ENCODE measurements around the gene TNS1. TPM values are rescaled to one million over a fixed set of nuclear protein-coding genes. Genes with fewer than 3 reads are reported as not detected.

TNS1 gene
- total and polyA plus RNA-seq, 9 of the 15 experiments (the other 6 are each of a cell fraction or from before 2014, with no cell fraction given): 0.13 to 2.7 (median 0.77) TPM

GRCh38 chr2:217789003-217789735 is 213.6 kb downstream of the TNS1 start (continued):
- no peak for TF ChIP-seq IRF9 (tag; IDR thresholded peaks at IDR 0.05)

GRCh38 chr2:217788669-217789002 is 214.2 kb downstream of the TNS1 start:
- in situ Hi-C loops (cut with MboI): loop anchor here (5.0 kb wide), 1 partner anchor 199 kb away; no protein-coding TSS in a partner anchor
- FAIRE-seq: no peak
- CTCF ChIA-PET (ENCODE audit: low intra/inter-chr PET ratio): interaction anchor here (0.8 to 2.0 kb wide), 4 partner anchors 98 to 246 kb away, joined by 3 to 13 read pairs (median 8); no protein-coding TSS in a partner anchor

More at GRCh38 chr2:217788669-217789002, 214.2 kb downstream of the TNS1 start:
- Histone ChIP-seq H3K4me3 (no peak overlapping the region), H3K36me3 (ENCODE audit: control insufficient read depth, insufficient read depth, low read length) (no peaks in the 10 kb centered on the region), H3K9ac (ENCODE audit: insufficient read depth in 1 of 2, low read depth in 2 of 2, low read length in 2 of 2) (no peak overlapping the region), H3K27me3 (ENCODE audit: control insufficient read depth in 2 of 2, insufficient read depth in 2 of 2, low read length in 2 of 2) (no peaks in the 10 kb centered on the region), H3K9me3 (replicated peaks; ENCODE audit: control insufficient read depth, insufficient read depth, low read depth, low read length) (no peaks in the 10 kb centered on the region), H3K79me2 (ENCODE audit: control insufficient read depth, insufficient read depth, low read length) (no peaks in the 10 kb centered on the region), H3K9me1 (ENCODE audit: control insufficient read depth, insufficient read depth, low read length) (no peaks in the 10 kb centered on the region), H3K27ac (ENCODE audit: extremely low read depth, low read depth, low read length) (no peak overlapping the region), H3K4me1 (replicated peaks in 1 of 2; ENCODE audit: control insufficient read depth in 2 of 2, insufficient read depth in 2 of 2, low read length in 2 of 2) (peaks cover 0 to 5% of the 10 kb centered on the region in 2 experiments; a peak in 3 of 5 replicates), H3K4me2 (ENCODE audit: insufficient read depth, low read length) (no peak overlapping the region), H4K20me1 (replicated peaks; ENCODE audit: control insufficient read depth, insufficient read depth, low read length) (no peaks in the 10 kb centered on the region; the same call in 1 of the 2 replicates), H2AFZ (ENCODE audit: low read depth, low read length) (no peak overlapping the region)
- intact Hi-C loops (cut with micrococcal nuclease): loop anchor here (1.0 to 10.0 kb wide), 2 partner anchors 98 to 276 kb away; partner anchors contain the start of gene RUFY4
- ATAC-seq (no peak), DNase-seq (ENCODE audit: extremely low read depth in 1 of 4, low spot score in 3 of 4) (no peak)
- POLR2A ChIA-PET: no interaction called here
- WGBS (ENCODE audit: insufficient coverage, low coverage, missing lambda C conversion rate): 0% methylated on average over 6 of the region's 7 CpGs
- TF ChIP-seq ZNF431 (CRISPR knock-in tag; IDR thresholded peaks at IDR 0.05) (no peak), HES1 (IDR thresholded peaks at IDR 0.05; ENCODE audit: low read depth) (no peak), MLLT1 (IDR thresholded peaks at IDR 0.05) (no peak), MTA3 (IDR thresholded peaks at IDR 0.05; ENCODE audit: borderline replicate concordance) (no peak), NCOA1 (IDR thresholded peaks at IDR 0.05; ENCODE audit: low read depth) (no peak)
- no TSS peak for BruUV-seq (replicated peaks)

Data from K562 (cell line).